HG03095 (cell line): Measurements from ENCODE around the gene CALML3.
"Not testable (repeated sequence)": the region's sequence is repeated elsewhere in the genome, so short reads cannot be mapped to it uniquely, and the experiment has no call there.

Source experiments
- ATAC-seq: cut with Tn5 transposase; IDR thresholded peaks from one replicate; pipeline ENCODE4 v1.9.1; 2021; ENCODE audit warnings: moderate library complexity; ENCODE audit not compliant: unreplicated experiment

The CALML3 gene

GRCh38 chr10:5552376-5553321, 27.9 kb downstream of the CALML3 start:
- ATAC-seq: no peak

- no peak for ATAC-seq
Observed at GRCh38 chr10:5553400-5554170, 28.8 kb downstream of the CALML3 start.

GRCh38 chr10:5555021-5555510, 30.3 kb downstream of the CALML3 start:
- ATAC-seq: no peak

- ATAC-seq: no peak
Observed at GRCh38 chr10:5555881-5556280, 31.1 kb downstream of the CALML3 start.

- no peak for ATAC-seq
Observed at GRCh38 chr10:5556576-5556975, 31.8 kb downstream of the CALML3 start.

- no peak for ATAC-seq
Observed at GRCh38 chr10:5557040-5557721, 32.4 kb downstream of the CALML3 start.

GRCh38 chr10:5557799-5558771, 33.3 kb downstream of the CALML3 start:
- no peak for ATAC-seq

- ATAC-seq: not testable (repeated sequence)
Observed at GRCh38 chr10:5559022-5559421, 34.3 kb downstream of the CALML3 start.

GRCh38 chr10:5559642-5560141, 34.9 kb downstream of the CALML3 start:
- no peak for ATAC-seq

- no peak for ATAC-seq
Observed at GRCh38 chr10:5560142-5560816, 35.5 kb downstream of the CALML3 start.

- no peak for ATAC-seq
Observed at GRCh38 chr10:5560817-5561703, 36.3 kb downstream of the CALML3 start.

GRCh38 chr10:5561704-5562645, 37.2 kb downstream of the CALML3 start:
- ATAC-seq: no peak

- ATAC-seq: no peak
Observed at GRCh38 chr10:5563321-5563961, 38.7 kb downstream of the CALML3 start.

GRCh38 chr10:5563991-5564536, 39.3 kb downstream of the CALML3 start:
- ATAC-seq: no peak

- ATAC-seq: no peak
Observed at GRCh38 chr10:5564537-5565204, 39.9 kb downstream of the CALML3 start.

GRCh38 chr10:5565205-5565545, 40.4 kb downstream of the CALML3 start:
- no peak for ATAC-seq
